ENCODE data around the gene ZNF827.

The ZNF827 gene

GRCh38 chr4:145776208-145776607 is 162.4 kb downstream of the ZNF827 start:
- FAIRE-seq (no peak), DNase-seq (ENCODE audit: insufficient read length, low spot score) (no peak)
- TF ChIP-seq CTCF (IDR thresholded peaks at IDR 0.05; ENCODE audit: insufficient read depth, missing control alignments) = no peak

- TF ChIP-seq CTCF (IDR thresholded peaks at IDR 0.05; ENCODE audit: insufficient read depth, missing control alignments) = no peak
- DNase-seq (ENCODE audit: insufficient read length, low spot score) (no peak), FAIRE-seq (no peak)
These were observed 163.2 kb downstream of the ZNF827 start for GRCh38 chr4:145775406-145775805.

GRCh38 chr4:145774473-145774872 is 164.2 kb downstream of the ZNF827 start:
- DNase-seq (ENCODE audit: insufficient read length, low spot score) (no peak), FAIRE-seq (no peak)
- no peak for TF ChIP-seq CTCF (IDR thresholded peaks at IDR 0.05; ENCODE audit: insufficient read depth, missing control alignments)

- DNase-seq (ENCODE audit: insufficient read length, low spot score) = no peak
- no peak for FAIRE-seq
- TF ChIP-seq CTCF (IDR thresholded peaks at IDR 0.05; ENCODE audit: insufficient read depth, missing control alignments) = no peak
These were observed 164.9 kb downstream of the ZNF827 start for GRCh38 chr4:145773581-145774234.

- DNase-seq (ENCODE audit: insufficient read length, low spot score) (no peak), FAIRE-seq (no peak)
- TF ChIP-seq CTCF (IDR thresholded peaks at IDR 0.05; ENCODE audit: insufficient read depth, missing control alignments) = no peak
These were observed 166.3 kb downstream of the ZNF827 start for GRCh38 chr4:145772347-145772746.

- no peak for TF ChIP-seq CTCF (IDR thresholded peaks at IDR 0.05; ENCODE audit: insufficient read depth, missing control alignments)
- DNase-seq (ENCODE audit: insufficient read length, low spot score) = no peak
- no peak for FAIRE-seq
These were observed 168.5 kb downstream of the ZNF827 start for GRCh38 chr4:145770124-145770523.

- TF ChIP-seq CTCF (IDR thresholded peaks at IDR 0.05; ENCODE audit: insufficient read depth, missing control alignments) = no peak
- no peak for FAIRE-seq
- no peak for DNase-seq (ENCODE audit: insufficient read length, low spot score)
These were observed 169.1 kb downstream of the ZNF827 start for GRCh38 chr4:145769450-145770037.

All from D721Med (cell line).